Astrocyte of the hippocampus (primary cell): ENCODE measurements around the gene HSD17B8.

ENCODE experiments used
- DNase-seq: peaks from one replicate; pipeline ENCODE4 v3.0.0; 2011; ENCODE audit warnings: low read depth, low spot score

HSD17B8 gene

DNA sequence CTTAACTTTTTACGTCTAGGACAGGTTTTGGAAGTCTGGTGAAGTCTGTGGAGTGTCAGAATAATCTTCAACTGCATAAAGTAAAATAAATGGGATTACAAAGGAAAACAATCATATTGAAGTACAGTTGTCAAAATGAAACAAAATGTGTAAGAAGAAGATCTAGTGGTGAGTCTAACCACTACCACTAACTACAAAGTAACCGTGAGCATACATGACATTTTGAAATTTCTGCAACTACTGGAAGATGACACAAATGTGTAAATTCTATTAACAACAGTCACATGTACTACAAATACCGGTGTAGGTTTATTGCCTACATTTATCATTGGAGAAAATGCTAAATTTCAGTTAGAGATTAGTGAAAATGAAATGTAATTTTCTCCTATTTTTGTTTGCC is 37.5 kb downstream of the HSD17B8 start:
- no peak for DNase-seq

DNA sequence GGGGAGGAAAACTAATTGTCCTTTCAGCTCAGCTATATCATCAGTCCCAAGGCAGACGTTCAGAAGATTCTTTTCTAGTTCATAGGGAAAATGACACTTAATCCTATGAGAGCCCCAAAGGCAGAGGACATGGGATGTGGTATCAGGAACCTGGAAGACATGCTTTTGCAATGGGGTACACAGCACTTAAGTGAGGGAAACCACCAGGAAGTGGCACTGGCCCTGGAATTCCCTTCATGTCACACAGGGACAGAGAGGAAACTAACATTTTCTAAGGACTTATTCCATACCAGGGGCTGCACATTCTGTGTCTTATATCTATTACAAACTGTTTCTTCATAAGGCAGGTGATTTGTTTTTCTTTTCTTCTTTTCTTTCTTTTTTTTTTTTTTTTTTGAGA is 39.0 kb downstream of the HSD17B8 start:
- no peak for DNase-seq

DNA sequence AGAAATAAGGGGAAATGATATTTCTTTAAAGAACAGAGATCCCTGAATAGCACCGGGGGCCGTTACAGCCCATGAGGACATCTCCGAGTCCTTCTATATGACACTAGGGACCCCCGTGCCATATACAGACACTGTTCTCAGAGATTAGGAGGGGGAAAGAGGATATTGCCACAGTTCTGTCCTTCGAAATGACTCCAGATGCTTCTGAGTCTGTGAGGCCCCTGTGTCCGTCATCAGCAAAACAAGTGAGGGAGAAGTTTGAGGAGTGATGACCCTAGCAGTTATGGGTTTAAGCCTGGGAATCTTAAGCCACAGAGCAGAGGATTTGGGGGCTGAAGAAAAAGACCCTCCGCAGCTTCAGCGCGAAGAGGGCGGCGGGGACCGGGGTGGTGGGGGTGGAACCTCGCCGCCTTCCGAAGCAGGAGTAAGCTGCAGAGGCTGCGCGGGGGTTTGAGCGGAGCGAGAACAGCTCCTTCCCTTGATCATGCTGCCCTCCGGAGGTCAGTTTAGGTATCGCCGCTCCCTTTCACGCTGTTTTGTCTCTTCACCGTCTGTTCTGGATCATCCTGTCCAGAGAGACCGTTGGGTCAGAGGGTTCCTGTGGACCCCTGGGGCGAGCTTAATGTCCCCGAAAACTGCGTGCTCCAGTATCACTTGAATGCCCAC is 43.7 kb downstream of the HSD17B8 start:
- peak; percentile 94 for DNase-seq

DNA sequence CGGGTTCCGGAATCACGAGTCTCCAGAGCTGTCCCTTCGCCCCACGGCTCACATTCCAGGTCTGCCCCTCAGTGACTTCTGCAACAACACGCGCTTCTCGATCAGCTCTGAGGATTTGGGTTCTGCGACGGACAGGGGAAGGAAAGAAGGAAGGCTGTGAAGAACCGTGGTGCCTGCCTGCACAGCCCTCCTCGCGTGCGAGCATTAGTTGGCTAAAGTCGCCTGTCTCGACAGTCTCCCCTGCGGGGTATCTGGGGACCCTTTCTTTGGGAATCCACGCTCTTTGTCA is 44.1 kb downstream of the HSD17B8 start:
- no peak for DNase-seq

DNA sequence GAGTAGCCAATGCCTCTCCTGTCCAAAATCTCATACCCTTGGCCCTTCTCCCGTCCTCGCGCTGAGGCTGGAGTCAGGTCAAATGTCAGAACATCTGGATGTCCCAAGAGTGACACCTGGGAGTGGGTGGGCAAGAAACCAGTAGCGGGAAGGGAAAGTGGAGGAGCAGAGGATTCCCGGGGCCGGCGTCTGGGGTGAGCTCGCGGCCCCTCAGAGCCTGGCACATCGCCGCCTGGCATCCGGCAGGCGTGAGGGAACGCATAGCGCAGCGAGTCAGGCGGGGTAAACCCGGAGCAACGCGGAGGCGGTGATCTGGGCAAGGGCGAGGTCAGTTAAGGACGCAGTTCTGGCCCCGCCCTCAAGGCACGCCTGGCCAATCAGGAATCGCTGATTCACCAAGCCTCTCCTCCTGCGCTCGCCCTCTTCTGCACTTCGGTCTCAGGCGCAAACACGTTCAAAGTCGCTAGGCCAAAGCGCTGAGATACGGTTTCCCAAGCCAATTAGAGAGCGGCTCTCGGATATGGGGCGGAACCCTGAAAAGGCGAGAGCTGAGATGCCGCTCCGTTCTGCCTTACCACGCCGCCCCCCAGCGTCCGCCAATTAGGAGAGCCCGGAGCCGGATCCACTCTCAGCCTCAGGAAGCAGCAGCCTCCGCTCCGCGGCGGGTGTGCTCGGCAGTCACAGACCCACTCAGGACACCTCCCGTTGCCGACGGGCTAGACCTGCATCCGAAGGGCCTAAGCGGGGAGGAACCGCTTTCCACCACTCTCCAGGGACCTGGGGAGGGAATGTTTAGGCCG is 44.7 kb downstream of the HSD17B8 start:
- peak; percentile 99 for DNase-seq

DNA sequence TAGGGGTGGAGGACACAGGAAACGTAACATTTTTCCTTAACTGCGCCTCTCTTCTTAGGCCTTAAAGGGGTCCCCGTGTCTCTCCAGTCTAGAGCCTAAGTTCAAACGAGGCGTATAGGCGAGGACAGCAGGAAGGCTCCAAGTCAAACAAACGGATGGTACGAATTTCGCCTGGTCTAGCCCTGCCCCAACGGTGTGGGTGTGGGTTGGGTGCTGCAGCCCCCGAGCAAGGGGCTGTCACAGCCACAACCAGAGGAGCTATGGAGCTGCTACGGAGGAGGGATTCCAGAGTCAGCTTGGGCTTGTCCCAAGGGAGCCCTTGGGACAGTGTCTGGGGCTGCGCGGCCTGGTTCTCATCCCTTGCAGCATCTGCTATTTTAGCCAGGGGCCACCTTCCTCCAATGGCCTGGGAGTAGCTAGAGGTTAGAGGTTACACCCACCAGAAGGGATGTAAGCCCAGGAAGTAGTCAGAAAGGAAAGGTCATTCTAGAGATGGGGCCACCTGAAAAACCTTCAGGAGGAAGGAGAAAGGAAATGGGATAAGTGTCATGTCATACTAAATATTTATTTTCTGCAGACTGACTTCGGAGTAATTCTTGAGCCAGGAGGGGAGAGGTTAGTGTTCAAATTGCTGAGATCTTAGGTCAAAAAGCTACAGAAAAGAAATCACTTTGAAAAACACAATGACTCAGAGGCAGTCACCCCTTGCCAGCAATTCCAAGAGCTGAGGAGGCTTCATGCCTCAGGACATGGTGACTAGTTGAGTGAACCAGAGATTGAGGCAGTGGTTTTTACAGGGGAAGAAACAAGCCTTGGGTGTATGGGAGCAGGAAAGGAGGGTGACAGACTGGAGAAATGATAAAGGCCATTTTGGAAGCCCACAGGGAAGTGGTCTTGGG is 45.5 kb downstream of the HSD17B8 start:
- peak; percentile 78 for DNase-seq

DNA sequence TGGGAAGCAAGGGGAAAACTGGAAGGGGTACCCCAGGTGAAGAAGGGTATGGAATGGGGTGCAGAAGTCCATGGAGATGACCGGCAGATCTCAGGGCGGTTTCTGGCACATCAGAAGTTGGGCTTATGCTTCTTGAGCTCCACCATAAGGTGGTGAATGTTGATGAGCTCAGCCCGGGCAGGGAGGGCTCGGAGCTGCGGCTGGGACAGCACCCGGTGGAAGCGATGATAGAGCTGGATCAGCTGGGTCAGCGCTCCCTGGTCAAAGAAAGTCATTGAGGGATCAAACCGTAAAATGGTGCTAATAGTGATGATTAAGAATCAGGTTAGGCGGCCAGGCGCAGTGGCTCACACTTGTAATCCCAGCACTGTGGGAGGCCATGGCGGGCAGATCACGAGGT is 46.3 kb downstream of the HSD17B8 start:
- DNase-seq = no peak

DNA sequence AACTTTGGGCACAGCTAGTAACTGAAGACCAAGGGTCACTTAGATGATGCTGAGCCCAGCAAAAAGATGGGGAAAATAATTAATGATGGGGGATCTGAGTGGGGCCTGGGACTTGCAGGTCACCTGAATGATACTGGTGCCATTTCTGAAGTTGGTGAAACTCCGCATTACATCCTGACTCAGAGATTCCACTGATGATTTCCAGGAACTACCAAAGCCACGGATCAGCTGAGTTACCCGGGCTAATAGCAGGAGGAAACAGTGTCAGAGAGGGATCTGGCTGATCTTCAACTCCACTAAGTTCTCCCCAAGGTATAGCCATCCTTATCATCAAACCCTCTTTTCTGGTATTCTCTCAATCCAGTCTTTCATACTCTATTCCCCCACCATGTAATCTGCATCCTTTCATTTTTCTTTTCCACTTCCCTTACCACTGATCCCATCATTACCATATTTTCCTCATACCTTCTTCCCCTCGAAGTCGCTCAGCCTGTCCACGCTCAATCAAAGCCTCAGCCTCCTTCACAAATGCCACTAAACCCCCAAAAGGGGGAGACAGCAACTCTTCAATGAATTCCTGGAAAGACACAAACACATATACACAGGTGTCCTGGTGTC is 47.0 kb downstream of the HSD17B8 start:
- no peak for DNase-seq

DNA sequence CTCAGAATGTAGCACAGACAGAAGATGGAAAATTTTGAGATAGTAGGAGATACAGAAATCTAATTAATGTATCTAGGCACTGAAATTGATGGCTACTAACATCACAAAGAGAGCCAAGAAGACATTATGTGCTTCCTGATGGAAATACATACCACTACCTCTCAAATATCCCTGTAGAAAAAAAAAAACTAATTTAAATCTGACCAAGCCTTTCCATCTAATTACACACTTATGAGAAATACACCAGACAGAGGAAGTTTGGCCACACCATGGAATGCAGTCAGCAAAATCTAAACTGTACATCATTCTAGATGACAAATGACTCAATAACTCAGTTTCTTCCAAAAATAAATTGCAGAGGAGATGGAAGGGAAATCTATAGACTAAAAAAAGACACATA is 48.3 kb downstream of the HSD17B8 start:
- DNase-seq = no peak

DNA sequence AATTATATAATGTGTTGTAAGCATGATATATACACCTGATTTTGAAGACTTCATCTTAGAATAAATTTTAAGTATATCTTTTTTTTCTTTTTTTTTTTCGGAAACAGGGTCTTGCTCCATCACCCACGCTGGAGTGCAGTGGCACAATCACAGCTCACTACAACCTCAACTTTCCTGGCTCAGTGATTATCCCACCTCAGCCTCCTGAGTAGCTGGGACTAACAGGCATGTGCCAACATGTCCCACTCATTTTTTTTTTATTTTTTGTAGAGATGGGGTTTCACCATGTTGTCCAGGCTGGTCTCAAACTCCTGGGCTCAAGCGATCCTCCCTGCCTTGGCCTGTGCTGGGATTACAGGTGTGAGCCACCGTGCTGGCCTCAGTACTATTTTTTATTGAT is 50.1 kb downstream of the HSD17B8 start:
- DNase-seq = no peak
